ENCODE measurements around the gene NKD2.

NKD2 gene

GRCh38 chr5:1017056-1017455 is 8.5 kb downstream of the NKD2 start:
- H3K27me3 ChIP-seq (ENCODE audit: insufficient read depth, low read depth, severe bottlenecking): no peaks in the 10 kb centered on the region
- H3K4me3 ChIP-seq (ENCODE audit: low read depth, low read length): no peak overlapping the region
- H3K36me3 ChIP-seq: peaks cover 3% of the 10 kb centered on the region; the same call in 1 of the 2 replicates
- TF ChIP-seq, protein P1, sequence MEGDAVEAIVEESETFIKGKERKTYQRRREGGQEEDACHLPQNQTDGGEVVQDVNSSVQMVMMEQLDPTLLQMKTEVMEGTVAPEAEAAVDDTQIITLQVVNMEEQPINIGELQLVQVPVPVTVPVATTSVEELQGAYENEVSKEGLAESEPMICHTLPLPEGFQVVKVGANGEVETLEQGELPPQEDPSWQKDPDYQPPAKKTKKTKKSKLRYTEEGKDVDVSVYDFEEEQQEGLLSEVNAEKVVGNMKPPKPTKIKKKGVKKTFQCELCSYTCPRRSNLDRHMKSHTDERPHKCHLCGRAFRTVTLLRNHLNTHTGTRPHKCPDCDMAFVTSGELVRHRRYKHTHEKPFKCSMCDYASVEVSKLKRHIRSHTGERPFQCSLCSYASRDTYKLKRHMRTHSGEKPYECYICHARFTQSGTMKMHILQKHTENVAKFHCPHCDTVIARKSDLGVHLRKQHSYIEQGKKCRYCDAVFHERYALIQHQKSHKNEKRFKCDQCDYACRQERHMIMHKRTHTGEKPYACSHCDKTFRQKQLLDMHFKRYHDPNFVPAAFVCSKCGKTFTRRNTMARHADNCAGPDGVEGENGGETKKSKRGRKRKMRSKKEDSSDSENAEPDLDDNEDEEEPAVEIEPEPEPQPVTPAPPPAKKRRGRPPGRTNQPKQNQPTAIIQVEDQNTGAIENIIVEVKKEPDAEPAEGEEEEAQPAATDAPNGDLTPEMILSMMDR (IDR thresholded peaks at IDR 0.05; ENCODE audit: low read depth, low read length): no peak
- DNase-seq: no peak
- no peak overlapping the region for H3K27ac ChIP-seq
- H3K9me3 ChIP-seq (ENCODE audit: severe bottlenecking): no peaks in the 10 kb centered on the region

- H3K4me3 ChIP-seq (ENCODE audit: low read depth, low read length): no peak overlapping the region
- no peaks in the 10 kb centered on the region for H3K27me3 ChIP-seq (ENCODE audit: insufficient read depth, low read depth, severe bottlenecking)
- H3K27ac ChIP-seq: no peak overlapping the region
- H3K9me3 ChIP-seq (ENCODE audit: severe bottlenecking): no peaks in the 10 kb centered on the region
- H3K36me3 ChIP-seq: peaks cover 3% of the 10 kb centered on the region; the same call in 1 of the 2 replicates
- TF ChIP-seq, protein P1 (IDR thresholded peaks at IDR 0.05; ENCODE audit: low read depth, low read length): no peak
- no peak for DNase-seq
Observed at GRCh38 chr5:1017691-1018455, 9.3 kb downstream of the NKD2 start.

GRCh38 chr5:1018596-1018995 is 10.0 kb downstream of the NKD2 start:
- H3K9me3 ChIP-seq (ENCODE audit: severe bottlenecking): no peaks in the 10 kb centered on the region
- no peak overlapping the region for H3K27ac ChIP-seq
- peaks cover 3% of the 10 kb centered on the region; the same call in 1 of the 2 replicates for H3K36me3 ChIP-seq
- no peaks in the 10 kb centered on the region for H3K27me3 ChIP-seq (ENCODE audit: insufficient read depth, low read depth, severe bottlenecking)
- H3K4me3 ChIP-seq (ENCODE audit: low read depth, low read length): no peak overlapping the region
- no peak for DNase-seq
- TF ChIP-seq, protein P1 (IDR thresholded peaks at IDR 0.05; ENCODE audit: low read depth, low read length): no peak

DNA sequence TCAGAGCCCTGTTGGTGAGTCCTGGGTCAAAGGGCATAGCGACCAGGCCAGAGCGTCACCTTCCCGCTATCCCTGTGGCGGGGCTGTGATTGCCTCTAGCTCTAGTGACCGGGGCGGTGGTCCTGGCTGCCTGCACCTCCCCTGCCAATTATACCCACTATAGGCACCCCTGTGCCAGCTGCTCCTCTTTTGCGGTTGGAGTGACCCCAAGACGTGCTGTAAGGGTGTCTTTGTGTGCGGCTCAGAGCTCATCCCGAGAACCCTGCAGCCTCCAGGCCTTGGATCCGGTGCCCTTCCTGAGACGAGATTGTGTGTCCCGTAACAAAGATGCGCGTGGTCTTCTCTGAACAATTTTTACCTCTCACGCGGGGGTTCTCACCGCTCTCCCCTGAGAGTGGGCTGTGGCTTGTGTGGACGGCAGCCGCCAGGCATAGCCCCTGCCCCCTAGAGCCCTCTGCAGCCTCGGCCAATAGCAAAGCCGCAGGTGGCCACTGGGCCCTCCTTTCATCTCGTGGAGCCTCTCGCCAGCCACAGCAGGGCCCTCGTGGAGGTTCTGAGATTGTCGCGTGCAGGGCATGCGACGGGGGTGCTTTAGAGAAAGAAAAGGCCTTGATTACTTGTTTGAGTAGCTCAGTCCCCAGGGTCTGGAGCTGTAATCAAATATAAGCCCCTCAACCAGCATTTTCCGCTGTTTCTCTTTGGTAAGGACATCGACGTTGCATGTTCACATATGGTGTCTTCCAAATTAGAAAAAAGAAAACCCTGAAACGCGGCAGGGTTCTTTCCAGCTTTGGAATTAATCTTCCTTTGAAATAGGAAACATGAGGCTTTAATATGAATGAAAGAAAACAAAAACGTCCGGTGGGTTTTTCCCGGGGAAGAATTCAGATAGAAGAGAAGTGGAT is 10.7 kb downstream of the NKD2 start:
- Histone ChIP-seq H3K27ac (no peak overlapping the region), H3K4me3 (ENCODE audit: low read depth, low read length) (no peak overlapping the region), H3K27me3 (ENCODE audit: insufficient read depth, low read depth, severe bottlenecking) (no peaks in the 10 kb centered on the region), H3K36me3 (peaks cover 1% of the 10 kb centered on the region; the same call in 1 of the 2 replicates), H3K9me3 (ENCODE audit: severe bottlenecking) (no peaks in the 10 kb centered on the region)
- no peak for DNase-seq
- TF ChIP-seq, protein P1 (IDR thresholded peaks at IDR 0.05; ENCODE audit: low read depth, low read length): no peak

- DNase-seq: no peak
- H3K4me3 ChIP-seq (ENCODE audit: low read depth, low read length): no peak overlapping the region
- H3K27me3 ChIP-seq (ENCODE audit: insufficient read depth, low read depth, severe bottlenecking): no peaks in the 10 kb centered on the region
- no peaks in the 10 kb centered on the region for H3K9me3 ChIP-seq (ENCODE audit: severe bottlenecking)
- no peak overlapping the region for H3K27ac ChIP-seq
- no peaks in the 10 kb centered on the region for H3K36me3 ChIP-seq
- TF ChIP-seq, protein P1 (IDR thresholded peaks at IDR 0.05; ENCODE audit: low read depth, low read length): no peak
Observed at GRCh38 chr5:1020452-1020961, 11.9 kb downstream of the NKD2 start.

Data from WERI-Rb-1 (cell line).